GM20000 (cell line): Measurements from ENCODE around the gene IL6ST.
"Not testable (repeated sequence)": the region's sequence is repeated elsewhere in the genome, so short reads cannot be mapped to it uniquely, and the experiment has no call there.

Source experiments
- DNase-seq: peaks from one replicate; pipeline ENCODE4 v3.0.0; 2012; ENCODE audit warnings: low spot score
- TF ChIP-seq, protein P1 (sequence below): IDR thresholded peaks from 2 replicates; pipeline ENCODE4 v1.5.1; 2012; ENCODE audit warnings: mild to moderate bottlenecking, control low read depth; ENCODE audit errors: extremely low read depth, missing control alignments

The IL6ST gene

DNA sequence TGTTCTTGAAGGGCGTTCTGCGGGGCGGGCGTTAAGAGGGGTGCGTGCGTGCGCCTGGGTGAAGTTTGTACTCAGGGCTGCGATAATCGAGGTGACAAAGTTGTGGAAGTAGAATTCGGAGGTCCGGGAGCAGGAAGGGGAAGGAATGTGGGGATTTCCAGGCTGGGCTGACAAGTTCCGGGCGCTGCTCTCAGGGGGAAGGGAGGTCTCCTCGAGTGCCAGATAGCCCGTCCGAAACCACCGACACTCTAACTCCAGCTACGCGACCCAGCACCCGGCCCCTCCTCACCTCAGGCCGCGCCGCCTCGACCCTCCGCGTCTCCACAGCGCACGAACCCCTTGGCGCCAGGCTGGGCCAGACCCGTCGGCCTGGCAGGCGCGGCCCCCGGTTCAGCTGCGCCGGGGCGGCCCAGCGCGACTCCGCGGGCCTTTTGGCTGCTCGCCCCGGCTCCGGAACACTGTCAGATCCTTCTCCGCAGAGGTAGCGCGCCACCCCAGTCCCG, at the start of gene IL6ST:
IL6ST (minus strand) TSS at position 469 of the 503 bp plus-strand sequence. CDS start 18,685 bp downstream, outside the sequence.
- TF ChIP-seq, protein P1, sequence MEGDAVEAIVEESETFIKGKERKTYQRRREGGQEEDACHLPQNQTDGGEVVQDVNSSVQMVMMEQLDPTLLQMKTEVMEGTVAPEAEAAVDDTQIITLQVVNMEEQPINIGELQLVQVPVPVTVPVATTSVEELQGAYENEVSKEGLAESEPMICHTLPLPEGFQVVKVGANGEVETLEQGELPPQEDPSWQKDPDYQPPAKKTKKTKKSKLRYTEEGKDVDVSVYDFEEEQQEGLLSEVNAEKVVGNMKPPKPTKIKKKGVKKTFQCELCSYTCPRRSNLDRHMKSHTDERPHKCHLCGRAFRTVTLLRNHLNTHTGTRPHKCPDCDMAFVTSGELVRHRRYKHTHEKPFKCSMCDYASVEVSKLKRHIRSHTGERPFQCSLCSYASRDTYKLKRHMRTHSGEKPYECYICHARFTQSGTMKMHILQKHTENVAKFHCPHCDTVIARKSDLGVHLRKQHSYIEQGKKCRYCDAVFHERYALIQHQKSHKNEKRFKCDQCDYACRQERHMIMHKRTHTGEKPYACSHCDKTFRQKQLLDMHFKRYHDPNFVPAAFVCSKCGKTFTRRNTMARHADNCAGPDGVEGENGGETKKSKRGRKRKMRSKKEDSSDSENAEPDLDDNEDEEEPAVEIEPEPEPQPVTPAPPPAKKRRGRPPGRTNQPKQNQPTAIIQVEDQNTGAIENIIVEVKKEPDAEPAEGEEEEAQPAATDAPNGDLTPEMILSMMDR, result no peak
- DNase-seq, result no peak

DNA sequence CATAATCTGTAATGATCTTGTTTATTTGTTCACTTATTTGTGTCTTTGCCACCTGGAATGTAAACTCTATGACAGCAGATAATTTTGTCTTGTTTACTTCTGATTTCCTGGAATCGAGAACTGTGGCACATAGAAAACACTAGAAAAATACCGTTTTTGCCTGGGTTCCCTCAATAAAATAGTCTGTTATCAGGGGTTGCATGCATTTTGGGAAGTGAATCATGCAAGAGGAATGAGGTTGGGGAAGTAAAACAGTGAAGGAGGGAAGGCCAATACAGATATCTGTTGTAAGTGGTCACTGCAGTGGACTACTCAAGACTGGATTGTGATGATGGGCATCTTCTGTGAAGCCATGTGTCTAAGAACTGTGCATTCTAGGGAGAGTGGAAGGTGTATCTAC, 45.2 kb upstream of the IL6ST start:
- DNase-seq, result no peak

DNA sequence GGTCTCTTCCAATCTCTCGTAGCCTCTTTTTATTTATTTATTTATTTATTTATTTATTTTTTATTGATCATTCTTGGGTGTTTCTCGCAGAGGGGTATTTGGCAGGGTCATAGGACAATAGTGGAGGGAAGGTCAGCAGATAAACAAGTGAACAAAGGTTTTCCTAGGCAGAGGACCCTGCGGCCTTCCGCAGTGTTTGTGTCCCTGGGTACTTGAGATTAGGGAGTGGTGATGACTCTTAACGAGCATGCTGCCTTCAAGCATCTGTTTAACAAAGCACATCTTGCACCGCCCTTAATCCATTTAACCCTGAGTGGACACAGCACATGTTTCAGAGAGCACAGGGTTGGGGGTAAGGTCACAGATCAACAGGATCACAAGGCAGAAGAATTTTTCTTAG, 43.4 kb upstream of the IL6ST start:
- not testable (repeated sequence) for DNase-seq

More for the DNA sequence above, 45.2 kb upstream of the IL6ST start:
- TF ChIP-seq, protein P1, result no peak

DNA sequence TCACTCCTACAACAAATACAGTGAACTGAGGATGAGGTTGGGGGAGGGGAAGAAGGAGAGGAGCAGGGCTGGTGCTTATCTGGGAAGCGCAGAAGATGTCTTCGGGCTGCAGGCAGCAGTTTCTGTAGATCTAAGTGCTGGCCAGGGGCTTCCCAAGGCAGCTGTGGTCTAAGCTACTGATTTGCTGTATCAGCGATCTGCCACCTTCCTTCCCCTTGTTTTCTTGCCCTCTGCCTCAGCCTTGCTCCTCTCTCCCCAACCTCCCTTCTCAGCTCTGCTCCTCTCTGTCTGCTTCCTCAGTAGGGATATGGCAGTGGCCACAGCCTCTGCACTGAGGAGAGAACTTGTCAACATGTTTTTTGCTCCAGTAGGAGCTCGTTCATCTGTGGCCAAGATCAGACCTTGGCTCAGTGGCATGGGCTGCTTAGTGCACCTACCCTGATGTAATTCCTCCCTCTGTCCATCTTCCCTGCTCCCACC, 42.8 kb upstream of the IL6ST start:
- DNase-seq, result peak; percentile 40

DNA sequence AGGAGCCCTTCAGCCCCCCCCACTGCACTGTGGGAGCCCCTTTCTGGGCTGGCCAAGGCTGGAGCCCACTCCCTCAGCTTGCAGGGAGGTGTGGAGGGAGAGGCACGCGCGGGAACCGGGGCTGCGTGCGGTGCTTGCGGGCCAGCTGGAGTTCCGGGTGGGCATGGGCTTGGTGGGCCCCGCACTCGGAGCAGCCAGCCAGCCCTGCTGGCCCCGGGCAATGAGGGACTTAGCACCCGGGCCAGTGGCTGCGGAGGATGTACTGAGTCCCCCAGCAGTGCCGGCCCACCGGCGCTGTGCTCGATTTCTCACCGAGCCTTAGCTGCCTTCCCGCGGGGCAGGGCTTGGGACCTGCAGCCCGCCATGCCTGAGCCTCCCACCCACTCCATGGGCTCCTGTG, 40.6 kb upstream of the IL6ST start:
- not testable (repeated sequence) for DNase-seq

More for the DNA sequence above, 42.8 kb upstream of the IL6ST start:
- TF ChIP-seq, protein P1, result no peak

DNA sequence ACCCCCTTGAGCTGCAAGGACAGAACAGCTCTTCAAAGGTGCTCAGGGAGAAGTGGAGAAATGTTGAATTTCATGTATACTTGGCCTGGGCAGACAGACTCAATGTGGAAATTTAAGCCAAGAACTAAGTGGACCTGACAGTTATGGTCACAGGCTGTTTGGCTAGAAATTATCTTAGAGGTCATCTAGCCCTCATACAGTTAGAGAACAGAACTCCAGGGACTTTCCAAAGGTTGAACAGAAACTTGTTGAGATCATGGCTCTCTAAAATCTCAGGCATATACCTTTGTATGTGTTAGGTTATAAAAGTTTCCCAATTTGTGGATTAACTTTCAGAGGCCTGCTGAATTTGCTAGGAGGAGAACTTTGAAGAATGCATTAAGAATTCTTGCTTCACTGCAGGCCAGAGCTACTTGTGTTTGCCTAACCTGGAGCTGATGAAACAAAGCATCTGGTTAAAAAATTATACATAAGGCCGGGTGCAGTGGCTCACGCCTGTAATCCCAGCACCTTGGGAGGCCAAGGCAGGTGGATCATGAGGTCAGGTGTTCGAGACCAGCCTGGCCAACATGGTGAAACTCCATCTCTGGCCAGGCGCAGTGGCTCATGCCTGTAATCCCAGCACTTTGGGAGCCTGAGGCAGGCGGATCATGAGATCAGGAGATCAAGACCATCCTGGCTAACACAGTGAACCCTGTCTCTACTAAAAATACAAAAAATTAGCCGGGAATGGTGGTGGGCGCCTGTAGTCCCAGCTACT, 35.3 kb upstream of the IL6ST start:
- DNase-seq, result peak; percentile 42

DNA sequence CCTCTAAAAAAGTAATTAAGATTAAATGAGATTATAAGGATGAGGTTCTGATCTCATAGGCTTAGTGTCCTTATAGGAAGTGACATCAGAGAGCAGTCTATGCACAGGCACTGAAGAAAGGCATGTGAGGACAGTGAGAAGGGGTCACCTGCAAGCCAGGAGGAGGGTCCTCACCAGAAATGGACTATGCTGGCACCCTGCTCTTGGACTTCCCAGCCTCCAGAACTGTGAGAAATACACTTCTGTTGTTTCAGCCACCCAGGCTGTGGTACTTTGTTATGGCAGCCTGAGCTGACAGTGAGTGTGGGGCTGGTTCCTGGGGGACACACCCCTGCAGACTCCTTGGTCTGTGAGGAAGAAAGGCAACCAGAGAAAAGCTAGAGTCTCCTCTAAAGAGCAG, 34.7 kb upstream of the IL6ST start:
- TF ChIP-seq, protein P1, result no peak
- no peak for DNase-seq

DNA sequence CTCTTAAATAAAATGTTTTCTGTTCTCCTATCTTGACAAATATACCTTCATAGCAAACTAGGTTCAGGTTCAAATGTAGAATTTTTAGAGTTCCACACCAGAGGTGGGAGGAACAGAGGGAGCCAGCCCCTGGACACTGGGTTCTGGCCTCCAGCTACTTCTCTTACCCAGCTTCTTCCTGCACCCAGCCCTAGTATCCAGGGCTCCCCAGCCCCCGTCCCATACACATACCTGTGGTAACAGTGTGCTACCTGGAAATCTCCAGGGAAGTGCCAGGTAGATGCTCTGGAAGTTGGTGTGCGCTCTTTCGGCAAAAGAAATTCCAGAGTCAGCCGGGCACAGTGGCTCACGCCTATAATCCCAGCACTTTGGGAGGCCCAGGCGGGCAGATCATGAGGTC, 33.9 kb upstream of the IL6ST start:
- TF ChIP-seq, protein P1, result no peak
- DNase-seq, result no peak

DNA sequence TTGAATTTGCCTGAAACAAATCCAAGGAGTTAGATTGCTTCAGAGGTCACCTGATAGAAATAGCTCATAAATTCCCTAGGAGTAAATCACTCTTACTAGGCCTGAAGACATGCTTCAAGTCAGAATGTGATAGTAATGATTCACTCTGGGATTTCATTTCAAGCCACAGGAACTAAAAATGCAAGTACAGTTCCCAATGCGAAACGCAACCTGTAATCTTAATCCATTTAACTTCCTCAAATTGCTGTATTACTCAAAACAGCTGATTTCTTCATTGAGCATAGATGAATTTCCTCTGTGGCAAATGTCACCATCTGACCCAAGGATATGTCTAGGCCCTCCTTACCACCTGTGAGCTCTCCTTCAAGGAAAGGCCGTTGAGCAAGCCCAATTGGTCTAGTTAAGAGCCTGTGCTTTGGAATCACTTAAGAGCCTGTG, 32.1 kb upstream of the IL6ST start:
- peak; percentile 74 for DNase-seq
- TF ChIP-seq, protein P1, result no peak
